ENCODE results near the gene SPATS2L. TPM values are rescaled to one million over a fixed set of nuclear protein-coding genes. Genes with fewer than 3 reads are reported as not detected.

The SPATS2L gene
- polyA plus RNA-seq, 1 experiment = 243 TPM

- Histone ChIP-seq H3K27me3 (ENCODE audit: control insufficient read depth, insufficient read depth, low read length) (no peaks in the 10 kb centered on the region), H3K4me3 (ENCODE audit: low read depth, low read length) (no peak overlapping the region), H3K36me3 (ENCODE audit: control insufficient read depth, insufficient read depth, low read length) (no peaks in the 10 kb centered on the region)
- POLR2A ChIA-PET = no interaction called here
- TF ChIP-seq CTCF (IDR thresholded peaks at IDR 0.05; ENCODE audit: insufficient read depth, low read depth, low read length) = no peak
- CTCF ChIA-PET = interaction anchor here (1.1 kb wide), 1 partner anchor 15 kb away, joined by 3 read pairs; no protein-coding TSS in a partner anchor
- no peak for DNase-seq (ENCODE audit: low read depth)
Observed at GRCh38 chr2:200373231-200373630, 66.7 kb downstream of the SPATS2L start.

GRCh38 chr2:200373973-200374416 is 67.5 kb downstream of the SPATS2L start:
- DNase-seq (ENCODE audit: low read depth) = no peak
- no peak for TF ChIP-seq CTCF (IDR thresholded peaks at IDR 0.05; ENCODE audit: insufficient read depth, low read depth, low read length)
- ChIA-PET CTCF (no interaction called here), POLR2A (no interaction called here)
- H3K27me3 ChIP-seq (ENCODE audit: control insufficient read depth, insufficient read depth, low read length) = no peaks in the 10 kb centered on the region
- H3K36me3 ChIP-seq (ENCODE audit: control insufficient read depth, insufficient read depth, low read length) = no peaks in the 10 kb centered on the region
- H3K4me3 ChIP-seq (ENCODE audit: low read depth, low read length) = no peak overlapping the region

GRCh38 chr2:200376513-200377354 is 70.2 kb downstream of the SPATS2L start:
- DNase-seq (ENCODE audit: low read depth) = no peak
- Histone ChIP-seq H3K36me3 (ENCODE audit: control insufficient read depth, insufficient read depth, low read length) (no peaks in the 10 kb centered on the region), H3K27me3 (ENCODE audit: control insufficient read depth, insufficient read depth, low read length) (no peaks in the 10 kb centered on the region), H3K4me3 (ENCODE audit: low read depth, low read length) (no peak overlapping the region)
- ChIA-PET POLR2A (no interaction called here), CTCF (interaction anchor here (0.6 to 2.2 kb wide), 3 partner anchors 13 to 391 kb away, joined by 4 to 5 read pairs (median 4); no protein-coding TSS in a partner anchor)
- TF ChIP-seq CTCF (IDR thresholded peaks at IDR 0.05; ENCODE audit: insufficient read depth, low read depth, low read length) = no peak

GRCh38 chr2:200377355-200378336 is 71.2 kb downstream of the SPATS2L start:
- no peak for TF ChIP-seq CTCF (IDR thresholded peaks at IDR 0.05; ENCODE audit: insufficient read depth, low read depth, low read length)
- H3K4me3 ChIP-seq (ENCODE audit: low read depth, low read length) = no peak overlapping the region
- POLR2A ChIA-PET = interaction anchor here (0.9 kb wide), 1 partner anchor 70 kb away, joined by 4 read pairs; no protein-coding TSS in a partner anchor
- no peaks in the 10 kb centered on the region for H3K36me3 ChIP-seq (ENCODE audit: control insufficient read depth, insufficient read depth, low read length)
- CTCF ChIA-PET = interaction anchor here (0.7 to 2.2 kb wide), 2 partner anchors 89 to 392 kb away, joined by 3 to 5 read pairs; no protein-coding TSS in a partner anchor
- no peaks in the 10 kb centered on the region for H3K27me3 ChIP-seq (ENCODE audit: control insufficient read depth, insufficient read depth, low read length)
- DNase-seq (ENCODE audit: low read depth) = no peak
